Left forelimb (tissue), 1 donor: ENCODE results near the gene TTC16.
"Not testable (repeated sequence)": the region's sequence is repeated elsewhere in the genome, so short reads cannot be mapped to it uniquely, and the experiment has no call there.

Source experiments
- DNase-seq: peaks from one replicate; pipeline ENCODE4 v3.0.0-alpha.2; 2018; ENCODE audit warnings: low spot score

Gene TTC16

DNA sequence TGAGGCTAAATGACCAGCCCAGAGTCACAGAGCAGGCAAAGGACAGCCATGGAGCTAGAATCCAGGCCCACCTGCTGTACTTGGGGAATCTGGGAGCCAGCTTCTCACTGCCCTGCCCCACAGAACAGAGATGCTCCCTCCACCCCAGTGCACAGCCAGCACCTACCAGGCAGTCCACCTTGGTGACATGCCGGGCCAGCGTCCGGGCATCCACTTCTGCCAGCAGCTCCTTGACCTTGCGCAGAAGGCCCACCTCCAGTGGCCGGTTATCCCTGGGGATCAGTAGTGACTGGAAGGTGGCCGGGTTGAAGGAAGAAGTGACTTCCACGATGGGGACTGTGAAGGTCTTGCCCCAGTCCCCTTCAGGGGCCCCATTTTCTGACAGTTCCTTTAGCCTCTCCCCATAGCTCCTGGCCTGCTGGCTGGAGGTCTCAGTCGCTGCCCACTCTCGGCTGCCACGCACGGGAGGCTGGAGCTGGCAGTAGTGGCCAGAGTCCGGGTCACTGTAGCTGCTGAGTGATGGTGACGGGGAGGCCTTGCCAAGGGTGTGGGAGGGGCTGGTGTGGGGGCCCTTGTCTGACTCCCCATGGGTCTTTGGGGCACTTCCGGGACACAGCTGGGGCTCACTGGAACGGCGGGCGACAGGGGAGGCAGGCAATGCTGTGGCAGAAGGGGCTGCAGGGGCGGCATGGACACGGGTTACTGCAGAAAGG, 28.7 kb downstream of the TTC16 start:
- DNase-seq: no peak

DNA sequence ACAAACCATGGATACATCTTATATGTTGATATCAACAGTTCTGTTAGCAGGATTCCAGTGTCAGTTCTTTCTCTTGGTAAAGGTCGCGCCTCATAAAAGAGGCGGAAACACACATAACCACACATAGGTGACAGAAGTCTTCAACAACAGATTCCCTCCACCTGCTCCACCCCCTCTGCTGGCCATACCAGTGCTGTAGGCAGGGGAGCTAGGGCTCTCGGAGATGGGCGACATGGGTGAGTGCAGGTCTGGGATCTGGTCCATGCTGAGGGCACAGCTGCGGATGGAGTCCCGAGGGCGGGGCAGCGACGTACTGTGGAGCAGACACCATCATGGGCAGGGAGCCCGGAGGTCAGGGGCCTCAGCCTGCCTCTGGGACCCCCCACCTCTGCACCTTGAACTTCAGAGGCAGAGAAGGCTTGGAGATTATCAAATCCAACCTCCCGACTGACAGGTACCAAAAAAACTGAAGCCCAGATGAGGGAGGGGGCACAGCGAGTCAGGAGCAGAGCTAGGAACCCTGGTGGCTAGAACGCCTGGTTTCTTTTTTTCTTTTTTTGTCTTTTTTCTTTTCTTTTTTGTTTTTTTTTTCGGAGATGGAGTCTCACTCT, 31.2 kb downstream of the TTC16 start:
- no peak for DNase-seq

DNA sequence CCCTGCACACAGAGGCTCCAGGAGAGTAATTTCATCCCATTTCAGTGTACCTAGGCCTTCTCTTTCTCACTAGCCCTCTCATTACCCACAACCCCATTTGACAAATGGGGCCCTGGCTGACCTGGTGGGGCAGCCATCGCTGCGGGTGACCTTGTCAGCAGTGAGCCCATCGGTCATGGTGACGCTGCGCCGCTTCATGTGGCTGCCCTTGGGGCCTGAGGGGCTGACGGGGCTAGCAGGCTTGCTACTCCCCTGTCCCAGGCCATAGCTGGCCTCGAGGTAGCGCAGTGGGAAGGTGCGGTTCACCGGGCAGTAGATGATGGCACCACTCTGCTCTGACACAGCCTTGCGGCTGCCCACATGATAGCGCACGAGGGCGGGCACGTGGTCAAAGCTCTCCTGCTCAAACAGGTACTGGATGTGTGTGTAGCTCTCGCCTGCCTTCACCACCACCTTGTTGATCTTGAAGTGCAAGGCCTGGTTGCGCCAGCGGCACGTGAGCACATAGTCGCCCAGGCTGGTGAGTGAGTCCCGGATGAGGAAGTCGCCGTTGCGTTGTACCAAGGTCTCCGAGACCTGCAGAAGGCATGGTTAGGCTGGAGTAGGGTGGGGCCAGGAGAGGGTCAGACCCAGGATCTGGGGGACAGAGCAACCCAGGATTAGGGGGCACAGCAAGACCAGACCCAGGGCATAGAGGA, 33.4 kb downstream of the TTC16 start:
- no peak for DNase-seq

DNA sequence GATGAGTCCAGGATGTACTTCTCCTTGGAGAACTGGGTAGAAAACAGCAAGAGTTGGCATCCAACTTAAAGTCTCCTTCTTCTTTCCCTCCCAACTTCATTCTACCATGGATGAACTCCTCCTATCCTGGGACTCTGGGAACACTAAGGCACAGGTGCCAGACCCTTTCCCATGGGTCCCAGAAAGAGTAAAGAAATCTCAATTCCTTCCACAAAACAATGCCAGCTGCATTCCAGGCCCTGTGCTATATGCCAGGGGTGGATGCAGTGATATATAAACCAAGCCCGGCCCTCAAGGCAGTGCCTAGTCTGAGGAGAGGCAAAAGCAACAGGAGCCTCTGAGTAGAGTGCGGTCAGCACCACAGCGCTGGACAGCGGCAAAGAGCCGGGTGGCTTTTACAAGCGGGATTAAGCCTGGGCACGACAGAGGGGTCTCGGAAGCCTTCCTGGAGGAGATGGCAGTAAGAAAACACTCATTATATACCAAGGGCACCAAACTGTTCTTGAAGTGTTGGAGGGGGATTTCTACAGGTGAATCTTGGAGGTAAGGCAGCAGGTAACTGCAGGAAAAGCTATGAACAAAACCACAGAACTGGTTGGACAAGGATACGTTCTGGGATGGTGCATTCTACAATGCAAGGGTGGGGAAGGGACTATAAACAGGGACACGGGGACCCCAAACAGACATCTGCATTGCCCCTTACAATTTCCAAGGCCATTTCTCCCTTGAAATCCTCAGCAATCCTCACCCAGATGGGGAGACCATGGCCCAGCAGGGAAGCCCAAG, 35.6 kb downstream of the TTC16 start:
- no peak for DNase-seq

DNA sequence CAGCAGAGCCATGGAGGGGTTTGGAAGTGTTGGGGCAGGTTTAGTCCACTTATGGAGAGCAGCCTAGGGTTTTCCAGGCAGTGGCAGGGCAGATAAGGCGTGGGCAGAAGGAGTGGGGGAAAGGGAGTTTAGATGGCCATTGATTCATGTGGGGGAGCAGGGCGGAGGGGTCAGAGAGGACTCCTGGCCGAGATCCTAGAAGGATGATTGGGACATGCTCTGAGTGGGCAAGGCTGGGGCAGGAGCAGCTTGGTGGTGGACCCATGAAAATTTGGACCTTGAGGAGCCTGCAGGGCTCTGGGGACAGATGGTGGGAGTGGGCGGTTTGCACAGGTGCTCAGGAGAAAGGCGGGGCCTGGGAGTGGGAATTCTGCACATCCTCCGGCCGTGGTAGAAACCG, 37.3 kb downstream of the TTC16 start:
- no peak for DNase-seq

DNA sequence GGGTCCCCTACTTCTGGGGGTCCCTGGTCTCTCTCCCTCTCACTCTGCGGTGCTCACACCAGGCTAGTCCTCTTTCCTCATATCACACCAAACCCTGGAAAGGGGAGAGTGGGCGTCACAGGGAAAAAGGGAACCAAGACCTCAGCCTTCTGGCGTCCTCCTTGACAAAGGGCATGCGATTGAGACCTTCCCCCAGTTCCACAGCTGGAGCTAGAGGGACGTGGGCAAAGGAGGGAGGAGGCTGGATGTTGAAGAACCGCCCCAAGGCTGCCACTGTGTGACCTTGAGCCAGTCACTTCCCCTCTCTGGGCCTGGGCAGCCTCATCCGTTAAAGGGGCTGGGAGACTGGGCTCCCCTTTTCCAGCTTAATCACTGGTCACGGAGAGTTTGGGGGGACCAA, 37.7 kb downstream of the TTC16 start:
- DNase-seq: no peak

DNA sequence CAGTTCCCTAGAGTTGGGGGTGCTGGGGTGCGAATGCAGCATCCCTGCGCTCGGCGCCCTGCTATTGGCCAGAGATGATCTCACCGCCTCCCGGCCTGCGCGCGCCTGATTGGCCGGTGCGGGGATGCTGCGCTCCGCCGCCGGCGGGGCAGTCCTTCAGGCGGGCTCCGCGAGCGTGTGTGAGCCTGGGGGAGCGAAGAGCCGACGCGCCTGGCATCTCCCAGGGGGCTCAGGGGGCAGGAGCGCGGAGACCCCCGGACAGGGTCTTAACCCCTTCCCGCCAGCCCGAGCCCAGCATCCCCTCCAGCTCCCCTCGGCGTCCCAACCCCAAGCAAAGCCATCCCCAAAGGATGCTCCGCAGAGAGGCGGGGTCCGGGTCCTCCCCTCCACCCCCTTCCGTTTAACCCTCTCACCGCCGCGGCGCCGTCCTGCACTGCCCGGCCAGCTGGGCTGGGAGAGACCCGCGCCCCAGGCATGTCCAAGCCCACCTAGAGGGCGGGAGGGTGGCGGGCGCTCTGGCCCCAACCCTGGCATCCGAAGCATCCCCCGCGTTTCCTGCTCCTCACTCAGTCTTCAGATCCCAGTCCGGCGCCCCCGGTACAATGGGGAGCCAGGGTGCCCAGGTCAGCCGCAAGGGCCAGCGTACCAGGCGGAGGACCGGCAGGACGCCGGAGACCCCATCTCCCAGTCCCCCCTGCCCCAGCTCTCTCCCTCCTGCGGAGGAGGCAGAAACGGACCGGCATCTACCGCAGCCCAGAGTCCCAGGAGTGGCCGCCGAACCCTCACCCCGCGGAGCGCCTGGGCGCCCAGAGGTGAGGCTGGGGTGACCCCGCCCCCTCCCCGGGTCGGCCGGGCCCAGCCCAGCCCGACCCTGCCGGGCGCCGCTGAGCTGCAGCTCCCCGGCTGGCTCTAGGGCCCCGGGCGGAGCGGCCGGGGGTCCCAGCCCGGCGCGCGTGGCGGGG, 38.5 kb downstream of the TTC16 start:
- DNase-seq: no peak

DNA sequence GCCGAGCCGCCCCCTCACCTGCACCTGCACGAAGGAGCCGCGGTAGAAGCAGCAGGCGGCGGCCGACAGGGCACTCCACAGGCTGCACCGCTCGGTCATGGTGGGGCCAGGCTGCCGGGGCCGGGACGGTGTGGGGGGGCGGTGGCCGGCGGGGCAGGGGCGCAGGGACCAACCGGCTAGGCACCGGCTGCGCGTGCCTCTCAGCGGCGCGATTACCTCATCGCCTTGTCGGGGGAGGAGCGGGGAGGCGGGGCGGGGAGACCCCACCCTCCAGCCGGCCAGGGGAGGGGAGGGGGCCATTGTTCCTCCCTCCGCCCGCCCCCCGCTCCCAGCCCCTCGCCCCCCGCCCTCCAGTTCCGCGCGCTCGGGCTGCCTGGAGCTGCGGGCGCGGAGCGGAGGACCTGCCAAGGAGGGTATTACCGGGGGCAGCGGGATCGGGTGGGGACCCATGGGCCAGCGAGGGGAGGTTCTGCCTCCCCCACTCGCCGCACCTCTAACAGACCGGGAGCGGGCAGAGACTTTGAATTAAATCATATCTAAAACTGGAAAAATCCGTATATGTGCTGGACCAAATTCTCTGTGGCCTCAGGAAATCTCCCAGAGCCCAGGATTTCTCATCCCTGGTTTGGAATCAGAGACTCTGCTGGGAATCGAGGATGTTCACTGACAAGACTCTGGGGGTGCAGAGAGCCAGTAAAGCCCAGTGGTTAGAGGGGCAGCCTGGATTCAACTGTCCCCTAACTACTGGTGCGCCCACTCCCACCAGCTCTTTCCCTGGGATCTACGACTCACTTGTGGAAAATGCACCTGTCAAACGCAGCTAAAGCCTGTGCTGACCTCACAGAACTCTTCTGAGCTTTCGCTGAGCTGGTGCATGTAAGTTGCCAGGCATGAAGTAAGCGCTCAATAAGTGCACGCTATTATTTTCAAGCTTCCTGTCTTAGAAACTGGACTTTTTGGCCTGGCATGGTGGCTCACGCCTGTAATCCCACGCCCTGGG, 39.5 kb downstream of the TTC16 start:
- DNase-seq: no peak

DNA sequence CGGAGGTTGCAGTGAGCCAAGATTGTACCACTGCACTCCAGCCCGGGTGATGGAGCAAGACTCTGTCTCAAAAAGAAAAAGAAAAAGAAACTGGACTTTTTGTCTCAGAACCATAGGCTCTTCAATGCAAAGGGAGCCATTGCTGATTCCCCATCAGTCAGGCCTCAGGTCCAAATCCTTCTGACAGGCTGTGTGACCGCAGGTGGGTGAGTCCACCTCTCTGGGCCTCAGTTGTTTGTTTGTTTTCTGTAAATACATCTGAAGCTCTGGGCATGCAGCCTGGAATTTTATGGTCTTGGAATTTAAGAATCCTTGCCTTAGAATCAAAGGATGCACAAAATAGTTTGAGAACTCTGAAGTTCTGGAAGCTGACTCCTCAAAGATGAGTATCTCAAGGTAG, 40.4 kb downstream of the TTC16 start:
- no peak for DNase-seq

DNA sequence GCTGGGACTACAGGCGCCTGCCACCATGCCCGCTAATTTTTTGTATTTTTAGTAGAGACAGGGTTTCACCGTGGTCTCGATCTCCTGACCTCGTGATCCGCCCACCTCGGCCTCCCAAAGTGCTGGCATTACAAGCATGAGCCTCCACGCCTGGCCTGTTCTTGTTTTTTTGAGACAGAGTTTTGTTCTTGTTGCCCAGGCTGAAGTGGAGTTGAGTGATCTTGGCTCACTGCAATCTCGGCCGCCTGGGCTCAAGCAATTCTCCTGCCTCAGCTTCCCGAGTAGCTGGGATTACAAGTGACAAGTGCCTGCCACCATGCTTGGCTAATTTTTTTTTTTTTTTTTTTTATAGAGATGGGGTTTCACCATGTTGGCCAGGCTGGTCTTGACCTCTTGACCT, 40.9 kb downstream of the TTC16 start:
- not testable (repeated sequence) for DNase-seq

DNA sequence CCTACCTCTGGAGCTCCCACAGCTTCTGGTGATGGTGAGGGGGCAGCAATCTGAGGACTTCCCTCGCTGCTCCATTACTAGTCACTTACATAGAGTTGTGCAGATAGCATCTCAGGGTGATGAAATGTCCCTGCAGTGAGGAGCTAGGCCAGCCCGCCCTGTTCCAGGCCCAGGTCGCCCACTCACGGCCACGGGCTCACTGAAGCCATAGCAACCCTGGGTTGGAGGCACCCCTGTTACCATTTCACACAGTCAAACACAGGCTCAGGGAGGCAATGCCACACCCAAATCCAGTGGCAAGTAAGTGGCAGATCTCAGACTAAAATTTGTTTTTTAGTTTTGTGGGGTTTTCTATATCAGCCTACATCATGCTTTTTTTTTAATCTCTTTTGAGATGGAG, 43.0 kb downstream of the TTC16 start:
- DNase-seq: no peak

DNA sequence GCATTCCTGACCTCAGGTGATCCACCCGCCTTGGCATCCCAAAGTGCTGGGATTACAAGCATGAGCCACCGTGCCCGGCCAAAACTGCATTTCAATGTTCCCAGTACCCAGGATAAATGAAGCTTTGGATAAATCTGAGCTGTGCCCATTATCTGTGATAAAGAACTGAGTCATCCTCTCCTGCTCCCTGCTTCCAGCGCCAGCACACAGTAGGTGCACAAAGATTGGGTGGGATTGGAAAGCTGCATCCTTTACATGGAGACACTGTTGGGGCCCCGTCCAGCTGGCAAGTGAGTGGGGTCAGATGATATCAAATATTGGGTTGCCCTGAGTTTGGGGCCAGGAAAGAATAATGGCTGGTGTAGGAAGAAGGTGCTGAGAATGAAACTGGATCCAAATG, 45.2 kb downstream of the TTC16 start:
- no peak for DNase-seq

DNA sequence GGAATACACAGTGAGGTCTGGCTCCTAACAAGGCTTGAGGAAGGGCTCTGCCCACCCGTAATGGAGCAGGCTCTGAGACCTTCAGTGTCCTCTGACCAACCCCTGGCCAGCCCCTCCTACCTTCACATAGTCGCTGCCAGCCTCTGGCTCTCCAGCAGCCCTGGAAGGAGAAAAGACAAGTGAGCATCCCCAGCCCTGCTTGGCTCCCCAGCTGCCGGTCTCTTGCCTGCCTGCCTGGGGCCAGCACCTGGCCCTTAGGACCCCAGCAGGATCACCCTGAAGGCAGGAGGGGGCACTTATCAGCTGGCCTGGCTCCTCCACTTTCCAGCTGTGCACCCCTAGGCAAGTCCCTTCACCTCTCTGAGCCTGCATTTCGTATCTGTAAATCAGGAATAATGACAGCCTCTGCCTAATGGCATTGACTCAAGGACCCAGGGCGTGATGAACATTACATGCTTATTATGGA, 45.6 kb downstream of the TTC16 start:
- no peak for DNase-seq

DNA sequence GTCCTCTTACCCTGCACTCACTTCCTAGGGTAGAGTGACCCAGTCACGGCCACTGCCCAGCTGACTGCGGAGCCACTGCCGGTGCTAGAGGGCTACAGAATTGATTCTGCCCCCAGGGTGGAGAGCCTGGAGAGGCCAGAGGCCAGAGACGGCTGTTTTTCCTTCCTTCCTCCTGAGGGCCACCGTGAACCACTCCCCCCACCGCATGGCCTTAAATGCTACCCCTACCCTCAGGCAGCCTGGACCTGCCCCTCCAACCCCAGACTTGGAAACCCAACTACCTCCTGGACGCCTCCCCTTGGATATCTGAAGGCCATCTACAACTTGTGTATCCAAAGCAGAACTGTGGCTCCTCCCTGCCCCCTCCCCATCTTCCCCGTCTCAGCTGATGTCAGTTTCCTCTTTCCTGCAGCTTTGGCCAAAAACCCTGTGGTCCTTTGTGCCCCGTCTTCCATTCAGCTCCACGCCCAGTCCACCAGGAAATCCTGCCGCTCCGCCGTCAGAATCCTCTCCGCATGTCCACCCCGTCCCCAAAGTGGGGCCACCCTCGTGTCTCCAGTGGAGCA, 46.3 kb downstream of the TTC16 start:
- DNase-seq: no peak

DNA sequence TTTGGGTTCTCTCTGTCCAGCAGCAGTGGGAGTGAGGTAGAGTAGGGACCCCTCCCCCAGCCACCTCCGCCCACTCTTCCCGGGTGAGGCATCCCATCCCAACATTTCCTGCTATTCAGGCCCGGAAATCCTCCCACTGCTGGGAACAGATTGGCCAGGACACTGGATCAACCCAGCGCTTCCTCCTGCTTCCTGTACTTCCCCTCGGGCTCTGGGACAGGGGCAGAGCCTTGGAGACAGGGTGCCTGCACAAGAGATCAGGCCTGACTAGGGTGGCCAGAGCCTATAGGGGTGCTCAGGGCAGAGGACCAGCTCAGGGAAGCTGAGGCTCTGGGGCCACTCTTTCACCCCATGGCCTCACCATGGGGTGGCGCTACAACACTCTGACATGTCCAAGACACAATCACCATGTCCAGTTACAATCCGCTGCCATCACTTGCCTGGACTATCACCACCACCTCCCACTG, 48.1 kb downstream of the TTC16 start:
- DNase-seq: no peak

DNA sequence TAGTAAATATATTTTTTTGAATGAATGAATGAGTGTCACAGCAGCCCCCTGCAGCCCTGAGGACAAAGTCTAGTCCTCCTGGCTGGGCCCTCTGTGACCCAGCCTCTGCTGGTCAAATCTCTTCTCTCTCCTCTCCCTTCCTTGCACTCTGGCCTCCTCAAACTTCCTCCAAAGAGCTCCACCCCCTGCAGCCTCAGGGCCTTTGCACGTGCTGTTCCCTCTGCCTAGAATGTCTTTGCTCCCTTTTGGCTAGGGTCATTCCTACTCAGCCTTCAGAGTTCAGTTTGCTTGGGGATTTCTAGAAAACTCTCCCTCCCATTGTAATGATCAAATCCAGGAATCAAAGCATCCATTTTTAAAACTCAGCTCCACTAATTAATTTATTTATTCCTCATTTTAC, 49.5 kb downstream of the TTC16 start:
- DNase-seq: no peak

DNA sequence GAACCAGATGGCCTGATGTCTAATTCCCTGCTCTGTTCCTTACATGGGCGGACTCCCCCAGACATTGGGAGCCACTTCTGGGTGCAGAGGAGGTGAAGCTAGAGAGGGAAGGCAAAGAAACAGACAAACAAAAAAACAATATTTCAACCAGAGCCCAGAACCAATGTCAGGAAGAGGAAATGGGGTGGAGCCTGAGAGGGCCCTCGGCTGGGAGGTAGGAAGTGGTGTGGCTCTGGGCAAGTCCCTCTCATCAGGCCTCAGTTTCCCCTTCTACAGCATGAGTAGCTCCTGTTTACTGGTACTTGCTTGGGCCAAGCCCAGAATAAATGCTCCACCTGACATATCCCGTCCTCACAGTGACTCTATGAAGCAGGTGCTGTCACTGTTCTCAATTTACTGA, 51.5 kb downstream of the TTC16 start:
- no peak for DNase-seq

DNA sequence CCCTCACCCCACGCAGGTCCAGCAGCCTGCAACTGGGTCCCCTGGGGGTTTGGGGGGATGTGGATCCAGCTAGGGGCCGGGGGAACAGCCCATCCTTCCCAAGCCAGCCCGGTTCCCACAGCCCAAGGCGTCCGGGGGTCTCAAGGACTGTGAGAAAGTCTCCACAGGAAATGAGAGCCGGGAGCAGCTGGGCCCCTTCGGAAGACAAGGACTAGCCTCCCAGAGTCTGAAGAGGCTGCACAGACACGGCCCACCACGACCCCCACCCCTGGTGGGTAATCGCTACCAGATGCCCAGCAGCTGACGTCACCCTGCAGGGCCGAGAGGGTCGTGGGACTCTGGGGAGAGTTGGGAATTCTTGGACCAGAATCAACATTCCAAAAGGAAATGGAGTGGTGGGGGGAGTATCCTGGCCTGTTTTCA, 52.0 kb downstream of the TTC16 start:
- no peak for DNase-seq

DNA sequence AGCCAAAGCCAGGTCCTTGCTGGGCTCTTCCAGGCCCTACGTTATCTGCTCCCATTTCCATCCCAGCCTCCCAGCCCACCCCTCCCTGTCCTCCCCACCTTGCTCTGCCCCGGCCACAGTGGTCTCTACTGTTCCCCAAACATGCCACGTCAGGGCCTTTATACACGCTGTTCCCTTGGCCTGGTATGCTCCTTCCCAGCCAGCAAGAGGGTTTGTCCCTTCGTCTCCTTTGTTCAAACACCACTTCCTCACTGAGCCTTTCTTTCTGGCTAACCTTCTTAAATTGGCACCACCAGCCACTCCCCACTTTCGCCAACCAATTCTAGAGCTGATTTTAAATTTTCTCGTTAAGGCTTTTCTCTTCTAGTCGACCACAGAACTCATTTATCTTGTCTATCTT, 52.8 kb downstream of the TTC16 start:
- DNase-seq: no peak

DNA sequence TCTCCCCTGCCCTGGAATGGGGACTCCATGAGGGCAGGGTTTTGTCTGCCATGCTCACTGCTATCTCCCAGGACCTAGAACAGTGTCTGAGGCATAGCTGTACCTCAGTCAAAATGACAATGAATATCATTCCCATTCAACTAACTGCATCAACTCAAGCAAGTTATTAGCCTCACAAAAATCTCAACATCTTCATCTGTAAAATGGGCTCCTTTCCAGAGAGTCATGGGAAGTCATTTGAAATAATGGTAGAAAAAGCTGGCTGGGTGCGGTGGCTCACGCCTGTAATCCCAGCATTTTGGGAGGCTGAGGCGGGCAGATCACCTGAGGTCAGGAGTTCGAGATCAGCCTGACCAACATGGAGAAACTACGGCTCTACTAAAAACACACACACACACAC, 53.2 kb downstream of the TTC16 start:
- no peak for DNase-seq
